Stimulated activated CD4-positive, alpha-beta T cell treated with anti-CD3 and anti-CD28 coated beads, Interleukin-12 subunit alpha, Interleukin-12 subunit beta, amount 100 ng/mL, for 48 hours (primary cell): Measurements from ENCODE around the gene DAPK2.

Experiments used
- DNase-seq, 3 donors: peaks; one replicate each; pipeline ENCODE4 v3.0.0-alpha.2; 2020; ENCODE audit warnings: low read depth in 2 of 3, low spot score in 1 of 3

DAPK2 gene

DNA sequence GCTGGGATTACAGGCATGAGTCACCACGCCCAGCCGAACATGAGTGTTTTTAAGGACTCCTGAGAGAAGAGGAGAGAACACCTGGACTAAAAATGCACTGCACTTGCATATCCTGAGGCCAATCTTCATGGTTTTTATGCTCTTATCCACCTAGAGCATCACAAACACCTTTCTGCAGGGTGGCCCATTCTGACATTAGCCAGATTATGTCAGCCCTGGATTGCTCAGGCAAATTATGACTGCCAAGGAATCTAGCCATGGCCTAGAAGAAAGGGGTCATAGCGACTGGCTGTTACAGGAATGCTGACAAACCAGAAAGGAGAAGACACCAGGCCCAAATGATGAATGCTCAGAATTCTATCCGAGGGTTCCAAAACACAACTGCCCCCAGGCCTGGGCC, 171.7 kb downstream of the DAPK2 start:
- DNase-seq, result no peak

DNA sequence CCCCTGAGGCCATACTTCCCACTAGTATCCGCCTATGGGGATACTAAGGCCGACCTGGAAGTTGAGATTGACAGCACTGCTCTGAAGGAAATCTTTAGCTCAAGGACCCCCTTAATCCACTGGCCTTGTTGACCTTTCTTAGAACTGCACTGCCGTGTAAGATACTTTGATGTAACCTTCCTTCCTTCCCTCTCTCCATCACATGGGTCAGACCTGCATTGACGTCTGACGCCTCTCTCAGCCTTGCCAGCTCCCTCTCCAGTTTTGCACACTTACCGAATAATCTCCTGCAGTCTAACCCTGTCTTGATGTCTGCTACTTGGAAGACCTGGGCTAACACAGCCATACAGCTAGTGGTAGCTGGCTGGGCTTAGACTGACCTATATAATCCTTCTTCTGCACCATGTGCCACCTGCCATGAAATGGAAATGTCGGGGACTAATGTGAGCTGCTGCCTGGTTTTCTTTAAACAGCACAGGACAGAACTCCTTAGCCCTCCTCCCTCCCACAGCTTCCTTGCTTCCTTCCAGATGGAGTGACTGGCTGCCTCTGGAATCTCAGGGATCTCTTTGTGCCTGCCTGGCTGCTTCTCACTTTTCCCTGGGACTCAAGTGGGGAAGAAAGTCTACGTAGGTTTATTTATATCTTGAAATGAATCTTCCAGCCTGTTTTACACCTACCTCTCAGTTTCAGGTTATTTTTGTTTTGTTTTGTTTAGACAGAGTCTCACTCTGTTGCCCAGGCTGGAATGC, 173.3 kb downstream of the DAPK2 start:
- DNase-seq, result no peak

DNA sequence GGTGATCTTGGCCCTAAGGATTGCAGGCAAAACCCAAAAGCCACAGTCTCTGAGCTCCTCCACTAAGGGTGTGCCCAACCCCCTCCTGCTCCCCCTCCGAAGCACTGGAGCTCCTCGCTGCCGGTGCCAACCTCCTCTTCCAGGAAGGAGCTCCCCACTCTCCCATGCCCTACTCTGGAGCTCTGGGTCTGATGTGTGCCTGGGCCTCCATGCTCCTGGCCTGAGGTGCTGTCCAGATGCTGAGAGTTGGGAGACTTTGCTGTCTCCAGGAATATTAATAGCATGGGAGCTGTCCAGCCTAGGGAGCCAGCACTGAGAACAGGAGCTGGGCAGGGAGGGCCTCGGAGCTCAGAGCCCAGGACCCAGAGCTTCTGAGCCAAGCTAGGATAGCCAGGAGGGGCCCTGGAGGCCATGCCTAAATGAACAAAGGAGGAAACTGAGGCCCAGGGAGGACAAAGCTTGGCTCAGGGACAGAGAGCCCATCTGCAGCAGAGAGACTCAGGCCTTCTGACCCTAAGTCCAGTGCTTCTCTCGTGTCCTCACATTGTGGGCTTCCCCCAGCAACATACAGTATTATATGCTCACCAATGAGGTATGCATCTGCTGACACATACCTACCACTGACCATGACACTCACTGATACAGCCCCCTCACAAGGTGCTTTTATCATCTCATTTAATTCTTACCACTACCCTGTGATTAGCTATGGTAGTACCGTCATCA, 175.6 kb downstream of the DAPK2 start:
- DNase-seq, result no peak

DNA sequence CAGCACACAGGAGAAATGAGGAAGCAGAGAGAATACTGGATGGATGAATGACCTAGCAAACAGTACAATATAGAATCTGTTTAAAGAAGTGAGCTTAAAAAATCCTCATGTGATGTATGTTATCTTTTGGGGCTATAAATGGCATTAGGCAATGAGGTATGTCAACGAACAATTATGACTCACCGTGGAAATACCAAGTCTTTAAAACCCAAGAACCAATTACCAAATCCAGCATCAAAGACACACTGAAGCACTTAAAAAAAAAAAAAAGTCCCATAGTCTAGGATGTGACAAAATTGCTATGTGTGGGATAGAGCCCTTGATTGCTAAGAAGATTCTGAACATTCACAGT, 176.3 kb downstream of the DAPK2 start:
- no peak for DNase-seq

DNA sequence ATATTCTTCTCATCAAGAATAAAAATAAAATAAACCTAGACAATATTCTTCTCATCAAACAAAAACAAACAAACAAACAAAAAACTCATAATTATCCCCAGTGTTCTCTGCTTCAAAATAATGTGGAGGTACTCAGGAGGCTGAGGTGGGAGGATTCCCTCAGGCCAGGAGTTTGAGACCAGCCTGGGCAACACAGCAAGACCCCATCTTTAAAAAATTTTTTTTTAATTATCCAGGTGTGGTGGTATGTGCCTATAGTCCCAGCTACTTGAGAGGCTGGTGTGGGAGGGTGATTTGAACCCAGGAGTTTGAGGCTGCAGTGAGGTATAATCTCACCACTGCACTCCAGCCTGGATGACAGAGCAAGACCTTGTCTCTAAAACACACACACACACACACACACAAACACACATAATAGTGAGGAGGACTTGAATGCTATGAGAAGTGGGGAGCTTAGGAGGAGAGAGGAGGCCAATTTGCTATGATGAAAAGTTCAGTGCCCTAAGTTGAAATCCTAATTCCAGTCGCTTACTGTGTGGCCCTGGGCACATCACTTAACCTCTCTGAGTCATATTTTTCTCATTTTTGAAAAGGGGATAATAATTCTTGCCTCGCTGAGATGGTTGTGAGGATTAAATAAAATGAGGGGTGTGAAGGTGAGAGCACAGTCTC, 176.8 kb downstream of the DAPK2 start:
- DNase-seq, result no peak

DNA sequence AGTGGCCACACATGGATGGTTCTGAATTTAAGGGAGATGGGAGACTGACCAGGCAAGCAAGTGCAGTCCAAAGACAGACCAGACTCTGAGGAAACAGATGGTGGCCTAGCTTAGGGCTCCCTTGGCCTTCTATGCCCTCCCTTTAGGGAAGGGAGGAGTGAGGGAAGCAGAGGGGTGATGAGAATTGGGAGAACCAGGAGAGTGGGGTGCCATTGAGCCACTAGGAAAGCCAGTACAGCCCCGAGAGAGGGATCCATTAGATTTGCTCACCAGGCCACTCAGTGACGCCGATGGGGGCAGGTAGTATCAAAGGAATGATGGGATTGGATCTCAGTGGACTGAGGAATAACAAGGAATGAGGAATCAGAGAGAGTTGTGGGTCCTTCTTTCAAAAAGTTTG, 182.1 kb downstream of the DAPK2 start:
- no peak for DNase-seq

DNA sequence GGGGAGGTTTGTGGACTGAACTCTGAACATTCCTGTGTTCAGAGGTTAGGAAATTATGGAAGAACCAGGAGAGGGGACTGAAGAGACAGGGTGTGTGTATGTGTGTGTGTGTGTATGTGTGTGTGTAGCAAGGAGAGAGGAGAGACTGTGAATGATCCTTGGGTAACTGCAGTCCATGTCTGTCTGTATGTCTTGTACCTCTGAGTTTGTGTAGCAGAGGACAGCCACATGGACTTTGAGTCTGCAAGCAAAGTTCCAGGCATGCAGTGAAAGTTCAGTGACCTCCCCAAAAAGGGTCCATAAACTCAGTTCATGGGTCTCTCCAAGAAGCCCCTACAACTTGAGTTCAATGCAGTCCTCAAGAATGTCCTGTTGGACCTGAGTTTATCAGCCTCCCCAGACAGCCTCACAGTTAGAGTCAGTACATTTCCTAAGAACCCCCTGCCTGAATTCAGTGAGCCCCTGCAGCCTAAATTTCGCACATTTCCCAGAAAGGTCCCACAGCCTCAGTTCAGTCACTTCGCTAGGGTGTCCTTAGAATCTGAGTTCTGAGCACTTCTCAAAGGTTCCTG, 184.3 kb downstream of the DAPK2 start:
- DNase-seq, result no peak

DNA sequence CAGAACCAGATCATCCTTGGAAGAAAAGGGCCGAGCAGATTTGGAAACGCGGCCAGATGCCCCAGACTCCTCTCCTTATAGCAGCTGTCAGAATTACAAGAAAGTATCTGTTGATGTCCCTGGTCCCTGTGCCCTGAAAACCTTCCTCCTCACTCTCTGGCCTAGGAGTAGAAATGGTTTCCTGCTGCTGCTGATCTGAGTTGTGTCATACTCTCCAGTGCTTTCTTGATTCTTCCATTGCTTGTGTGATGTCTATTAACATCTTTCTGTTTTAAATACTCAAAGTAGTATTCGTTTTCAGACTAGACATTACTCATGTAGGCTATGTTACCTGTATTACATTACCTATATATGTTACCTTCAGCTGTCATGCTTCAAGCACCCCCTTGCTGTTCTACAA, 185.7 kb downstream of the DAPK2 start:
- DNase-seq, result no peak

DNA sequence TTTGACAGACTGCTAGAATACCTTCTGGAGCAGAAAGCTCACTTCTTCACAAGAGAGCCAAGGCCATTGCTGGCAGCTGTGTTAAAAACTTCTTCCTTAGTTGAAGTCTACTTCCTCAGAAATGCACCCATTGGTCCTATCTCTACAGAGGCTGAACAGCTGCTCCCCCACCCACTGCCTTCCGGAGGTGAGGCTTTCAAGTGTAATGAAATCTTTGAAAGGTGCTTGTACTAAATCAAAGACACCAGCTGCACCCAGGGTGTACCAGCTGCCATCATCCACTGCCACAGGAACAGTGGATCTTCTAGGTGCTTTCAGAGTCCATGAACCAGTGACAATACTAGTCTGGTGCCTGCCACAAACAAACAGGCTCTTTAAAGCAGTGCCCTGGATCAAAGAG, 186.1 kb downstream of the DAPK2 start:
- DNase-seq, result peak; percentile 20 to 34 (median 23)

DNA sequence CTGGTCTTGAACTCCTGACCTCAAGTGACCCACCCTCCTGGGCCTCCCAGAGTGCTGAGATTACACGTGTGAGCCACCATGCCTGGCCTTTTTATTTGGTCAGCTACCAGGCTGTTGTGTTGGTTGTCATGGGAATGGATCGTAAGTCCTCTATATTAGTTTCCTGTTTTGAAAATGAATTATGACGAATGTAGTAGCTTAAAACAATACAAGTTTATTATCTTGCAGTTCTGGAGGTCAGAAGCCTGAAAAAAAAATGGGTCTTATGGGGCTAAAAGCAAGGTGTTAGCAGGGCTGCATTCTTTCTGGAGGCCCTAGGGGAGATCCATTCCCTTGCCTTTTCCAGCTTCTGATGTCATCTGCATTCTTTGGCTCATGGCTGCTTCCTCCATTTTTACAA, 187.4 kb downstream of the DAPK2 start:
- DNase-seq, result no peak

DNA sequence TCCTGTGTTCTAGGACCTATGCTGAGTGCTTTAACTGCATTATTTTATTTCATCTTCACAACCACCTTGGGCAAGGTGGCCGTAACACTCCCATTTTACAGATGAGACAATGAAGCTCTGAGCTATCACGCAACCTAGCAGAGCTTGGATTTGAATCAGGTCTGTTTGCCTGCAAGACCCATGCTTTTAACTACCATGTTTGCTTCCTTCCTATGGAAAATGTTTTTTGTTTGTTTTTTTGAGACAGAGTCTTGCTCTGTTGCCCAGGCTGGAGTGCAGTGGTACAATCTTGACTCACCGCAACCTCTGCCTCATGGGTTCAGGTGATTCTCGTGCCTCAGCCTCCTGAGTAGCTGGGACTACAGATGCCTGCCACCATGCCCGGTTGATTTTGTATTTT, 187.8 kb downstream of the DAPK2 start:
- no peak for DNase-seq

DNA sequence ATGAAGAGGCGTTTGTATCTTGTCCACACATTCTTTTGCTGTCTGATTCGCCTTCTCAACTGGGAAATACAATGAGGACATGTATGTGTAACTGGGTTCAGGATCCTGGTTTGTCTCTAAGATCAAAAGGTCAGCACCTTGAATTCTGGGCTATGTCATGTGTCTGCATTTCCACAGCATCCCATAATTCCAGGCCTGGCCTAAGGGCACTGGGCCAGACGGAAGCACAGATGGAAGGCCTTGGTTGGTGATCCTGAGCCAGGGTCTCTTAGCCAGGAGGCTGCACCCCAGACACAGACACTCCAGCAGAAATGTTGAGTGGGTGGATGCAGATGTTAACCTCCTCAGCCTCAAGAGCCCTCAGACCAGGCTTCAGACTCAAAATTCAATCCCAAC, 188.8 kb downstream of the DAPK2 start:
- DNase-seq, result no peak
